DMS53 treated with DMSO at 0.1 percent for 48 hours (cell line): ENCODE data around the gene SLC66A2.

ENCODE experiments used
- DNase-seq: peaks from one replicate; lab custom pipeline; 2025; ENCODE audit not compliant: unreplicated experiment; lab: John Stamatoyannopoulos, UW

SLC66A2 gene

GRCh38 chr18:79852561-79853302 lies 98.7 kb downstream of the SLC66A2 start:
- DNase-seq = no peak
